Epithelial cell of prostate (primary cell): ENCODE results near the gene DHX32.

Source experiments
- DNase-seq: peaks from one replicate; pipeline ENCODE4 v3.0.0-alpha.2; 2011; ENCODE audit warnings: low read depth, low spot score
- H3K27ac ChIP-seq: fragments of 450-650 bp; 2 replicates; pipeline ENCODE4 v1.5.1; 2017; ENCODE audit warnings: mild to moderate bottlenecking

Gene DHX32

GRCh38 chr10:125816548-125816947, 64.5 kb downstream of the DHX32 start:
- DNase-seq, result no peak
- H3K27ac ChIP-seq, result no peak overlapping the region

DNA sequence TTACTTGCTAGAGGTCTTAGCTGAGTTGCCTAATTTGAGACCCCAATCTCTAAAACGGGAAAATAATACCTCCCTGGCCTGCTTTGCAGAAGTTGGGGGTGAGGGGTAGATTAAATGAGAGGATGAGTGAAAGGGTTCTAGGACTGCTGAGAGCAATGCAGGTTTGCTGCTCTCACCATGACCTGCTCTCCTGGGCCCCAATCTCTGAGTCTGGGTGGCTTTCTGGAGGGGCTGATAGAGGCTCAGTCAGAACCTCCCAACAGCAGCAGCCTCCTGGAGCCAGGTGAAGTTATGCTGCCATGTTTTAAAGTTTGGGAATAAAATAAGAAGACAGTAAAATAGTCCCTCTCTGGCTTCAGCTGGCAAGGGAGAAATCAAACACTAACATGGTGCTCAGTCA, 65.3 kb downstream of the DHX32 start:
- no peak overlapping the region for H3K27ac ChIP-seq
- no peak for DNase-seq

- H3K27ac ChIP-seq, result no peak overlapping the region
- DNase-seq, result no peak
Measured at GRCh38 chr10:125812128-125812750, 68.9 kb downstream of the DHX32 start.

GRCh38 chr10:125811251-125811650, 69.8 kb downstream of the DHX32 start:
- no peak overlapping the region for H3K27ac ChIP-seq
- DNase-seq, result no peak

DNA sequence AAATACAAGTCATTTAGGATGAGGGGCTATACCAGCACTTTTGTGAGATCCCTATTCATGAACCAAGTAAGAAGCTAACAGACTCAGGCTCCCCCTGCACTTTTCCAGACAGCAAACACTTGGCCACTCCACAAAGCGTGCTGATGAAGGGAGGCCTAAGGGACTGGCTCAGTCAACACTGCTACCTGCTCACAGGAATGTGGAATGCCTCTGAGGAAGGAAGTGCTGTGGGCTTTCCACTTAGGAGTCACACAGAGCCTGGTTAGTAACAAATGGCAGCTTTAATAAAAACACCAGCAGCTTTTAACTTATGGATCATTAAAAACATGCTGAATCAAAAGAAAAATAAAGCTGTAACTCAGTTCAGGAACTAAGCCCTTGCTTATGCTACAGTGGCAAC, 73.0 kb downstream of the DHX32 start:
- no peak for DNase-seq
- H3K27ac ChIP-seq, result no peak overlapping the region

- DNase-seq, result no peak
- no peak overlapping the region for H3K27ac ChIP-seq
Measured at GRCh38 chr10:125802739-125803138, 78.4 kb downstream of the DHX32 start.

DNA sequence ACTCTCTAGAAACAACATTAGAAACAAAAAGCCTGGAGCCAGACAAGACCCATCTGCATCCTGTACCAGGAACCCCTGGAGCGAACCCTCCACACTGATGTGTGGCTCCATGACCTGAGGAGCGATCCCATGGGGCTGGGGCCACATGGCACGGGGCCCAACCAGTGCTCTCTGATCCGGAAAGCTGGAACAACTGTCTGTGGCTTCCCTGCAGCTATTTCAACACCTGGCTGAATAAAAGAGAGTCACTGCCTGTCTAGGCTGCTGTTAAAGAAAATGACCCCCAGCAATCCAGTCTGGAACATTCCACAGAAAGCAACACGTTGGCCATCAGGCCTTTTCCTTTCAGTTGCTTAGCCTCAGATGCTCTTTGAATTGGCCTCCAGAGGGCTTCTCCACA, 79.0 kb downstream of the DHX32 start:
- H3K27ac ChIP-seq, result no peak overlapping the region
- DNase-seq, result no peak

DNA sequence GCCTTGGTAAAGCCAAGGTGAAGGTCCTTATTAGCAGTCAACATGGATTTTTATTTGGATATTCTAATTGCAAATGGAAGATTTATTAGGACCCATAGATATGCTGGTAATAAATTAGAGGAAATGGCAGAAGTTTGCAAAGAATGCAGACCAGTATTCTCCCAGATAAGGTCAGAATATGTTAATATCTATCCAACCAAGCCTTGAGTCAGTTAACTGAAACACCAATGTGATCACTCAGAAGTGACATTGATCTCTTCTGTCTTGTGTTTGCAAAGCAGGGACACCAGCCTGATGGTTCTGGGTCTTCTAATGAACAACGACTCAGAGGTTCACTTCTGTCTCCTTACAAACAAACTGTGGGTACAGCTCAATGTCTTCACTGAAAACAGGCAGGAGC, 79.5 kb downstream of the DHX32 start:
- DNase-seq, result no peak
- no peak overlapping the region for H3K27ac ChIP-seq

DNA sequence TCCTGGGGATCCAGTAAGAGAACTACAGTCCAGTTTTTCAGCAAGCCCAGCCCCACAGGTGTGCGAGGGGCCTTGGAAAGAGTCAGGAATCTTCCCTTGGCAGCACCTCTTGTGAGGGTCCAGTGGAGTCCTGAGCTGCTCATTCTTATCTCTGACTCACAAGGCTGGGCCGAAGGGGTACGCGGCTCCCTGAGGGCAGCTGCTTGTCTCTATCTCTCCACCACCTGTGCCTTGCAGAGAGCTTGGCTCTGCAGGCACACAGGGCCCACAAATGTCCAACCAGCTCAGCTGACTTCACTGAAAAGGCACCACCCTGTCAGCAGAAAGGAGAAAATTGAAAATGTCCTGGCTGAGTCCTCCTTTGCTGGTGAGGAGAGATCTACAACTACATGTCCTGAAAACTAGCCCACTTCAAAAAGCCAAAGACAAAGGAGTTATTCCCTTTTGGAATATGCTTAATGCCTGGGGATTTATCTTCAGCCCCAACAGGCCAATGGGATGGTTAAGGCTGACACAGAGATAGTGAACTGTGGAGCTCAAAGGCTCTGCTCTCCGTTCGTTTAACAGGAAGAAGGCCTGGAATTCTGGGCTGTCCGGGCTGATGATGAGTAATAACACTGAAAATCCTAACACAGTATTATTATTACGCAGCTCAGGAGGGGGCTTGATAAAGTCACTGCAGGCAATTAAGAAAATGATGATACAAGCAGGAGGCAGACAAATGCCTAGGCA, 81.5 kb downstream of the DHX32 start:
- no peak for DNase-seq
- H3K27ac ChIP-seq, result no peak overlapping the region

- no peak overlapping the region for H3K27ac ChIP-seq
- no peak for DNase-seq
Measured at GRCh38 chr10:125797994-125798662, 83.0 kb downstream of the DHX32 start.

DNA sequence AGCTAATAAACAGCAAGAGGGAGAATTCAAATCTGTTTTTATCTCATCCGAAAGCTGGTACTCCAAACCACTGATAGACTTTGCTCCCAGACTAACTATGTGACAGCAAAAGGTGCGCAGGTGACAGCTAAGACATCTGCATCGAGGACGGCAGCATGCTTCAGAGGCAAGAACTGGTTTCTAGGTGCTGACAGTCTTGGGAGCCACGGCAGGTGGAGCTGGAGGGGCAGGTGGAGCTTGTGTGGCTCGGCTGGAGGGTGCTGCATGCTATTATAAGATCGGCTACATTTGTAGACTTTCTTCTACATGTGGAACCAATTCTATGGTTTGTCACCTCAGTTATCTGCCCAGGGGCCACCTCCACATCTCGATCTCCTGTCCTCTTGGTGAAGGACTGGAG, 83.7 kb downstream of the DHX32 start:
- no peak for DNase-seq
- H3K27ac ChIP-seq, result no peak overlapping the region

GRCh38 chr10:125795637-125796190, 85.4 kb downstream of the DHX32 start:
- no peak for DNase-seq
- H3K27ac ChIP-seq, result no peak overlapping the region

- no peak overlapping the region for H3K27ac ChIP-seq
- DNase-seq, result no peak
Measured at GRCh38 chr10:125795128-125795527, 86.0 kb downstream of the DHX32 start.

DNA sequence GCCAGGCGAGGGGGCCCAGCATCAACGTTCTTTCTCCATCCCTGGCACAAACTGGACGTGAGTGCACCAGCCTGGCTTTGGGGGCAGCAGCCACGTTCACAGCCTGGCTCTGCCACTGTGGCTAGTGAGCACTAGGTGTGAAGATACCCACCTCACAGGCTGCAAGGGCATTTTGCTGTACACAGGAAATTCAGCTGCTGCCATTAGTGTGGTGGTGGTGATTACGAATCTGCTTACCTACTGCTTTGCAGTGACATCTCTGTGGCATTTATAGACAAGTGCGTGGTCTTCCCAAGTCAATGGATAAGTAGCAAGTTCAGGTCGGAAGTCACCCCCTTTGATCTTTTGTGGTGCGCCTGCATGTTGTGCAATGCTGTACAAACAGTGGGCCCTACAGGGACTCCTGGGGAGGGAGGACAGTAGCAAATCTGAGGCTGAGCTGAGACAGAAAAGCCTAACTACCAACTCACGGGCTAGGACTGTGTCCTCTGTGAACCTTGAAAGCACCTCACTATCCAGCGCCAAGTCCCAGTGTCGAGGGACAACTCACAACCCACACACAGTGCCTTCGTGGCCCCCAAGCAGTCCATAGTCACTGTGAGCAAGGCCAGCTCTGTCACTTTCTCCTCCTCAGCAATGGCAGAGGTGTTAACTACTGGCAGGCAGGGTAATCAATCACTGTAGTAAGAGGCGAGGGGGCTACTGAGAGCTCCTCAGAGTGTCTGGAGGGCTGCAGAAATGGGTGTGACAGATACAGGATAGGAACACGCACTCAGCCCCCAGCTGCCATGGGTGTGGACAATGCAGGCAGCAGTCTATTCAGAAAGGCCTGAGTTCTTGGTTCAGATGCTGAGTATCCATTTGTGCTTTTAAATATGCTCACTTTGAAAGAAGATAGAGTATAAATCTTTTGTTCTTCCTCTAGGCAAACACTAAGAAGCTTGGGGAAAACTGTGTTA, 88.5 kb downstream of the DHX32 start:
- no peak overlapping the region for H3K27ac ChIP-seq
- no peak for DNase-seq

DNA sequence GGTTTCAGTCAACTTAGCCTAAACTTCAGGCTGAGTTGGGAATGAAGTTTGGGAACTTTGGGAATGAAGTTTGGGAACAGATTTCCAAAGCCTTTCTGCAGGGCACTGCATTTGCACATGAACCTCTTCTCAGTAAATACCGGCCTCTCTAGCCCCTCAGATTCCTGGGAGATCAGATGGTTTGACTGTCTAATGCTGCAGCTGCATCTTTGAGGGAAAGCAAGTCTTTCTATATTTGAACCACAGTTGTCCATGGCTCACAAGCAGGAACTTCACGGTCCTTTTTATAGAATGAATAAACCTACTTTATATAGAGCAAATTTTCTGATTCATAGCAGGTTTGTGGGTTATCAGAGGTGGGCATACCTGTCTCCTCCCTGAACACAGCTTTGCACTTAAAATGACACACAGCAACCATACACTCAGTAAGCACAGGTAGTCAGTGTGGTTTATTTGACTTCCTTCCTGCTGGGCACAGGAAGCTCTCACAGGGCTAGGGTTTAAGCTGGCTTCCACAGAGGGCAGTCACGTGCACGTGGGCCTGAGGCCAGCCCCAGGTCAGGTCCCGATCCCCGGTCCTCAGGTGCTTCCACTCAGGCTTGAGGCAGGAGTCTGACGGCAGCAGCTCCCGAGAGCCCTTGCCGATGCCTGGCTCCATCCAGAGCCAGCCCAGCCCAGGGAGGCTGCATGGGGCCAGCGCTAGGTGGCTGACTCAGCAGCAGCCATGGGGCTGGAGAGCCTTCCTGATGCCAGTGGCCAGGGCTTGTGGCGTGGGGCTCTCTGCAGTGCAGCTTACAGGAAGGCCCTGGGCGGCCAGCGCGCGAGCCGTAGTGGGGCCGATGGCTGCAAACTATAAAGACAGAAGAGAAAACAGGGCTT, 92.7 kb downstream of the DHX32 start:
- DNase-seq, result no peak
- H3K27ac ChIP-seq, result no peak overlapping the region
